GM12878 (cell line): ENCODE data around the gene NUMB. TPM values are rescaled to one million over a fixed set of nuclear protein-coding genes. Genes with fewer than 3 reads are reported as not detected.

ENCODE experiments used
- CBX5 ChIP-seq: sonication (generic); IDR thresholded peaks from 2 replicates; pipeline ENCODE4 v1.6.1; 2016; ENCODE audit warnings: low read depth, moderate library complexity, mild to moderate bottlenecking, inconsistent platforms
- EZH2 ChIP-seq: IDR thresholded peaks from 2 replicates; pipeline ENCODE4 v1.6.1; 2012; ENCODE audit warnings: low read depth, mild to moderate bottlenecking, control low read depth, inconsistent platforms, low read length, borderline replicate concordance; ENCODE audit not compliant: control insufficient read depth
- HDAC2 ChIP-seq: fragments of 200-600 bp; sonication (generic); IDR thresholded peaks from 2 replicates; pipeline ENCODE4 v1.6.1; 2017
- IKZF1 ChIP-seq: fragments of 450-650 bp; conservative IDR thresholded peaks from 2 replicates; pipeline ENCODE4 v1.6.1; 2017; ENCODE audit warnings: antibody characterized with exemption, mild to moderate bottlenecking
- IRF4 ChIP-seq: IDR thresholded peaks from 2 replicates; pipeline ENCODE4 v1.6.1; 2011; ENCODE audit warnings: low read depth, low read length
- MEF2B ChIP-seq: fragments of 450-650 bp; IDR thresholded peaks from 2 replicates; pipeline ENCODE4 v1.6.1; 2018; ENCODE audit warnings: mild to moderate bottlenecking, moderate library complexity; ENCODE audit not compliant: partially characterized antibody, poor library complexity, severe bottlenecking
- MYC ChIP-seq: IDR thresholded peaks from 2 replicates; pipeline ENCODE4 v1.6.1; 2011; ENCODE audit warnings: mild to moderate bottlenecking, low read length, moderate library complexity, inconsistent platforms; ENCODE audit not compliant: insufficient read depth, insufficient replicate concordance, insufficient read length, severe bottlenecking
- NFYB ChIP-seq: IDR thresholded peaks from 2 replicates; pipeline ENCODE4 v1.6.1; 2011; ENCODE audit warnings: low read depth, mild to moderate bottlenecking, low read length, improper control_type of control experiment, moderate library complexity; ENCODE audit not compliant: insufficient read depth
- NKRF ChIP-seq: fragments of 450-650 bp; conservative IDR thresholded peaks from 2 replicates; pipeline ENCODE4 v1.6.1; 2017; ENCODE audit warnings: mild to moderate bottlenecking, moderate library complexity
- NR2F1 ChIP-seq: fragments of 450-650 bp; conservative IDR thresholded peaks from 2 replicates; pipeline ENCODE4 v1.6.1; 2017; ENCODE audit warnings: mild to moderate bottlenecking
- POLR2AphosphoS2 ChIP-seq: IDR thresholded peaks from 2 replicates; pipeline ENCODE4 v1.6.1; 2011; ENCODE audit warnings: low read depth, mild to moderate bottlenecking, low read length, improper control_type of control experiment, moderate library complexity
- SKIL ChIP-seq: fragments of 450-650 bp; IDR thresholded peaks from 2 replicates; pipeline ENCODE4 v1.6.1; 2017; ENCODE audit warnings: mild to moderate bottlenecking, low read depth, inconsistent platforms; ENCODE audit not compliant: poor library complexity, severe bottlenecking
- SMAD5 ChIP-seq: IDR thresholded peaks from 2 replicates; pipeline ENCODE4 v1.6.1; 2016; ENCODE audit warnings: antibody characterized with exemption, low read depth
- SMC3 ChIP-seq: IDR thresholded peaks from 2 replicates; pipeline ENCODE4 v1.6.1; 2011; ENCODE audit warnings: low read length, improper control_type of control experiment, borderline replicate concordance
- TAF1 ChIP-seq: IDR thresholded peaks from 2 replicates; pipeline ENCODE4 v1.6.1; 2011; ENCODE audit warnings: mild to moderate bottlenecking, low read depth, low read length, borderline replicate concordance
- polyA plus RNA-seq, 11 experiments: library from polyadenylated mRNA; depleted of rRNA in 4 of 11; unstranded in 6 of 11; stranded (reverse) in 5 of 11; fragments of >200 nt; fragmentation: Nextera tagmentation in 4 of 11; fragmentation: Illumina TruSeq in 1 of 11; extraction: Ambion mirVana in 4 of 11; extraction: Trizol in 1 of 11; gene quantifications; 1 replicate in 1 of 11; 2 replicates in 10 of 11; pipeline versions ENCODE4 v1.2.1 to v1.2.3, GENCODE V29; 2011 to 2016; ENCODE audit warnings: inconsistent platforms in 2 of 11, missing spikeins in 2 of 11, low read depth in 1 of 11
- total RNA-seq, 4 experiments: library from RNA; depleted of rRNA in 3 of 4; stranded (reverse); fragments of >200 nt in 3 of 4; fragmentation: Illumina TruSeq in 1 of 4; extraction: Trizol in 1 of 4; gene quantifications; 2 replicates each; pipeline versions ENCODE4 v1.2.1 to v1.2.3, GENCODE V29; 2013 to 2021
- TF ChIP-seq, protein P1 (sequence below): fragments of 450-650 bp; IDR thresholded peaks from 2 replicates; pipeline ENCODE4 v1.6.1; 2016; ENCODE audit warnings: mild to moderate bottlenecking
- TF ChIP-seq, protein P2 (sequence below): IDR thresholded peaks from 2 replicates; pipeline ENCODE4 v1.6.1; 2011; ENCODE audit warnings: low read depth, mild to moderate bottlenecking, low read length, moderate library complexity, borderline replicate concordance; ENCODE audit errors: extremely low read depth
- TF ChIP-seq, protein P3 (sequence below): IDR thresholded peaks from 2 replicates; pipeline ENCODE4 v1.6.1; 2012; ENCODE audit warnings: improper control_type of control experiment, low read depth, low read length; ENCODE audit not compliant: insufficient replicate concordance

The NUMB gene
- total and polyA plus RNA-seq, 10 of the 15 experiments (the other 5 are each of a cell fraction or from before 2014, with no cell fraction given), result 22.0 to 147 (median 48.9) TPM

DNA sequence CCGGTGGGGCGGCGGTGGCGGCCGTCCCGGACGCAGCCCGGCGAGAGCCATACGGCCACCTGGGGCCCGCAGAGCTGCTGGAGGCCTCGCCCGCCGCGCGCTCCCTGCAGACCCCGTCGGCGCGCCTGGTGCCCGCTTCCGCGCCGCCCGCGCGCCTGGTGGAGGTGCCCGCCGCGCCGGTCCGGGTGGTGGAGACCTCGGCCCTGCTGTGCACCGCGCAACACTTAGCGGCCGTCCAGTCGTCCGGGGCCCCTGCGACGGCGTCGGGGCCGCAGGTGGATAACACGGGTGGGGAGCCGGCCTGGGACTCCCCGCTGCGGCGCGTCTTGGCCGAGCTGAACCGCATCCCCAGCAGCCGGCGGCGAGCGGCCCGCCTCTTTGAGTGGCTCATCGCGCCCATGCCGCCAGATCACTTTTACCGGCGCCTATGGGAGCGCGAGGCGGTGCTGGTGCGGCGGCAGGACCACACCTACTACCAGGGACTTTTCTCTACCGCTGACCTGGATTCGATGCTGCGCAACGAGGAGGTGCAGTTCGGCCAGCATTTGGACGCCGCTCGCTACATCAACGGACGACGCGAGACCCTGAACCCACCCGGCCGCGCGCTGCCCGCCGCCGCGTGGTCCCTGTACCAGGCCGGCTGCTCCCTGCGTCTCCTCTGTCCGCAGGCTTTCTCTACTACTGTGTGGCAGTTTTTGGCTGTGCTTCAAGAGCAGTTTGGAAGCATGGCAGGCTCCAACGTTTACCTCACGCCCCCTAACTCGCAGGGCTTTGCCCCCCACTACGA, 33.1 kb upstream of the NUMB start (continued):
- no peak for TF ChIP-seq HDAC2
- no peak for TF ChIP-seq SKIL
- TF ChIP-seq IRF4, result no peak
- peak; percentile 80 for TF ChIP-seq IKZF1
- peak; percentile 44 for TF ChIP-seq NR2F1
- TF ChIP-seq EZH2, result no peak
- TF ChIP-seq CBX5, result no peak
- TF ChIP-seq MYC, result no peak
- TF ChIP-seq, protein P1, sequence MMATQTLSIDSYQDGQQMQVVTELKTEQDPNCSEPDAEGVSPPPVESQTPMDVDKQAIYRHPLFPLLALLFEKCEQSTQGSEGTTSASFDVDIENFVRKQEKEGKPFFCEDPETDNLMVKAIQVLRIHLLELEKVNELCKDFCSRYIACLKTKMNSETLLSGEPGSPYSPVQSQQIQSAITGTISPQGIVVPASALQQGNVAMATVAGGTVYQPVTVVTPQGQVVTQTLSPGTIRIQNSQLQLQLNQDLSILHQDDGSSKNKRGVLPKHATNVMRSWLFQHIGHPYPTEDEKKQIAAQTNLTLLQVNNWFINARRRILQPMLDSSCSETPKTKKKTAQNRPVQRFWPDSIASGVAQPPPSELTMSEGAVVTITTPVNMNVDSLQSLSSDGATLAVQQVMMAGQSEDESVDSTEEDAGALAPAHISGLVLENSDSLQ, result no peak
- TF ChIP-seq SMC3, result no peak
- TF ChIP-seq TAF1, result no peak
- TF ChIP-seq, protein P2, sequence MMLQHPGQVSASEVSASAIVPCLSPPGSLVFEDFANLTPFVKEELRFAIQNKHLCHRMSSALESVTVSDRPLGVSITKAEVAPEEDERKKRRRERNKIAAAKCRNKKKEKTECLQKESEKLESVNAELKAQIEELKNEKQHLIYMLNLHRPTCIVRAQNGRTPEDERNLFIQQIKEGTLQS, result no peak
- TF ChIP-seq SMAD5, result no peak
- 0 out of 2 replicates have a peak, but pooled peaks have one; percentile 38 for TF ChIP-seq NFYB
- no peak for TF ChIP-seq POLR2AphosphoS2
- TF ChIP-seq MEF2B, result no peak
- peak; percentile 39 for TF ChIP-seq NKRF
- TF ChIP-seq, protein P3, sequence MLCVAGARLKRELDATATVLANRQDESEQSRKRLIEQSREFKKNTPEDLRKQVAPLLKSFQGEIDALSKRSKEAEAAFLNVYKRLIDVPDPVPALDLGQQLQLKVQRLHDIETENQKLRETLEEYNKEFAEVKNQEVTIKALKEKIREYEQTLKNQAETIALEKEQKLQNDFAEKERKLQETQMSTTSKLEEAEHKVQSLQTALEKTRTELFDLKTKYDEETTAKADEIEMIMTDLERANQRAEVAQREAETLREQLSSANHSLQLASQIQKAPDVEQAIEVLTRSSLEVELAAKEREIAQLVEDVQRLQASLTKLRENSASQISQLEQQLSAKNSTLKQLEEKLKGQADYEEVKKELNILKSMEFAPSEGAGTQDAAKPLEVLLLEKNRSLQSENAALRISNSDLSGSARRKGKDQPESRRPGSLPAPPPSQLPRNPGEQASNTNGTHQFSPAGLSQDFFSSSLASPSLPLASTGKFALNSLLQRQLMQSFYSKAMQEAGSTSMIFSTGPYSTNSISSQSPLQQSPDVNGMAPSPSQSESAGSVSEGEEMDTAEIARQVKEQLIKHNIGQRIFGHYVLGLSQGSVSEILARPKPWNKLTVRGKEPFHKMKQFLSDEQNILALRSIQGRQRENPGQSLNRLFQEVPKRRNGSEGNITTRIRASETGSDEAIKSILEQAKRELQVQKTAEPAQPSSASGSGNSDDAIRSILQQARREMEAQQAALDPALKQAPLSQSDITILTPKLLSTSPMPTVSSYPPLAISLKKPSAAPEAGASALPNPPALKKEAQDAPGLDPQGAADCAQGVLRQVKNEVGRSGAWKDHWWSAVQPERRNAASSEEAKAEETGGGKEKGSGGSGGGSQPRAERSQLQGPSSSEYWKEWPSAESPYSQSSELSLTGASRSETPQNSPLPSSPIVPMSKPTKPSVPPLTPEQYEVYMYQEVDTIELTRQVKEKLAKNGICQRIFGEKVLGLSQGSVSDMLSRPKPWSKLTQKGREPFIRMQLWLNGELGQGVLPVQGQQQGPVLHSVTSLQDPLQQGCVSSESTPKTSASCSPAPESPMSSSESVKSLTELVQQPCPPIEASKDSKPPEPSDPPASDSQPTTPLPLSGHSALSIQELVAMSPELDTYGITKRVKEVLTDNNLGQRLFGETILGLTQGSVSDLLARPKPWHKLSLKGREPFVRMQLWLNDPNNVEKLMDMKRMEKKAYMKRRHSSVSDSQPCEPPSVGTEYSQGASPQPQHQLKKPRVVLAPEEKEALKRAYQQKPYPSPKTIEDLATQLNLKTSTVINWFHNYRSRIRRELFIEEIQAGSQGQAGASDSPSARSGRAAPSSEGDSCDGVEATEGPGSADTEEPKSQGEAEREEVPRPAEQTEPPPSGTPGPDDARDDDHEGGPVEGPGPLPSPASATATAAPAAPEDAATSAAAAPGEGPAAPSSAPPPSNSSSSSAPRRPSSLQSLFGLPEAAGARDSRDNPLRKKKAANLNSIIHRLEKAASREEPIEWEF, result no peak
